K562 (cell line): ENCODE measurements around the gene HDAC7. TPM values are rescaled to one million over a fixed set of nuclear protein-coding genes. Genes with fewer than 3 reads are reported as not detected.

ENCODE experiments used
- PHF8 ChIP-seq: fragments of 200-600 bp; sonication (generic); IDR thresholded peaks from 2 replicates; pipeline ENCODE4 v1.6.1; 2012; ENCODE audit warnings: mixed run types, mild to moderate bottlenecking, inconsistent platforms, low read length, moderate library complexity, borderline replicate concordance
- PRMT5 ChIP-seq: sonication (generic); formaldehyde crosslinking; IDR thresholded peaks from 2 replicates; pipeline ENCODE4 v1.5.0; 2020; ENCODE audit warnings: missing genetic modification reagents
- RBFOX2 ChIP-seq: fragments of 200-400 bp; formaldehyde crosslinking; IDR thresholded peaks from 2 replicates; pipeline ENCODE4 v1.6.1; 2017; ENCODE audit warnings: low read depth, mild to moderate bottlenecking, low read length, moderate library complexity
- ZBTB7A ChIP-seq: IDR thresholded peaks from 2 replicates; pipeline ENCODE4 v1.6.1; 2011; ENCODE audit warnings: low read depth, mild to moderate bottlenecking, low read length, moderate library complexity, borderline replicate concordance; ENCODE audit not compliant: control insufficient read depth
- ZNF639 ChIP-seq, 2 experiments: fragments of 200-800 bp in 1 of 2; sonication (Bioruptor generic) in 1 of 2; sonication (generic) in 1 of 2; formaldehyde crosslinking in 1 of 2; IDR thresholded peaks in 1 of 2; conservative IDR thresholded peaks in 1 of 2; 2 replicates each; pipeline versions ENCODE4 v1.5.0 to v1.6.1; 2016 to 2020; ENCODE audit warnings: missing compliant biosample characterization in 1 of 2, missing genetic modification characterization in 1 of 2, missing genetic modification reagents in 1 of 2
- polyA plus RNA-seq, 8 experiments: library from polyadenylated mRNA; depleted of rRNA in 4 of 8; stranded (reverse) in 5 of 8; unstranded in 3 of 8; fragments of >200 nt; fragmentation: Nextera tagmentation in 2 of 8; fragmentation: Illumina TruSeq in 1 of 8; extraction: Ambion mirVana in 2 of 8; extraction: Trizol in 1 of 8; gene quantifications; 2 replicates each; pipeline versions ENCODE4 v1.2.1 to v1.2.3, GENCODE V29; 2011 to 2014; ENCODE audit warnings: inconsistent platforms in 1 of 8, missing spikeins in 1 of 8
- total RNA-seq, 7 experiments: library from RNA; depleted of rRNA in 6 of 7; stranded (reverse); fragments of >200 nt in 6 of 7; fragmentation: Illumina TruSeq in 2 of 7; extraction: Trizol in 2 of 7; gene quantifications; 2 replicates each; pipeline versions ENCODE4 v1.2.1 to v1.2.3, GENCODE V29; 2011 to 2021; ENCODE audit warnings: low replicate concordance in 1 of 7
- TF ChIP-seq, protein P1 (sequence below): fragments of 250-450 bp; sonication (Bioruptor Pico); IDR thresholded peaks from 2 replicates; pipeline ENCODE4 v1.8.0; 2022; ENCODE audit warnings: moderate library complexity, mild to moderate bottlenecking, inconsistent platforms
- TF ChIP-seq, protein P2 (sequence below): sonication (generic); formaldehyde crosslinking; IDR thresholded peaks from 2 replicates; pipeline ENCODE4 v1.8.0; 2022; ENCODE audit warnings: missing genetic modification reagents, mild to moderate bottlenecking, moderate library complexity, borderline replicate concordance

The HDAC7 gene
- total and polyA plus RNA-seq, 9 of the 15 experiments (the other 6 are each of a cell fraction or from before 2014, with no cell fraction given), result 2.5 to 129 (median 31.1) TPM

DNA sequence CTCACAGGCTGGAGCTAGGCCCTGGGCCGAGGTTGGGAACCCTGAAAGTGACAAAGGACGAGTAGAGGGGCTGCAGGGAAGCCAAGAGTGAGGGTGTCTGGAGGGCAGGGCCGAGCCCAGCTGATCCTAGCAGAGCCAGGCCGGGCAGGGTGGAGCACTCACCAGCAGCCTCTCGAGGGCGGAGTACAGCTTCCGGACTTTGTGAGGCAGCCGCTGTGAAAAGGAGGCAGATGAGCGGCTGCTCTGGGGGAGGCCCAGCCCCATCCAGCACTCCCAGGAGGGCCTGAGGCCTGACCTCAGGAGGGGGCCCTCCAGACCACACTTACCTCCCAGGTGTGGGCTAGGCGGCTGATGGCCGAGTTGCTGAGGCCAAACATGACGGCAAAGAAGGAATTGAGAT, 79.7 kb downstream of the HDAC7 start (continued):
- TF ChIP-seq, protein P1, sequence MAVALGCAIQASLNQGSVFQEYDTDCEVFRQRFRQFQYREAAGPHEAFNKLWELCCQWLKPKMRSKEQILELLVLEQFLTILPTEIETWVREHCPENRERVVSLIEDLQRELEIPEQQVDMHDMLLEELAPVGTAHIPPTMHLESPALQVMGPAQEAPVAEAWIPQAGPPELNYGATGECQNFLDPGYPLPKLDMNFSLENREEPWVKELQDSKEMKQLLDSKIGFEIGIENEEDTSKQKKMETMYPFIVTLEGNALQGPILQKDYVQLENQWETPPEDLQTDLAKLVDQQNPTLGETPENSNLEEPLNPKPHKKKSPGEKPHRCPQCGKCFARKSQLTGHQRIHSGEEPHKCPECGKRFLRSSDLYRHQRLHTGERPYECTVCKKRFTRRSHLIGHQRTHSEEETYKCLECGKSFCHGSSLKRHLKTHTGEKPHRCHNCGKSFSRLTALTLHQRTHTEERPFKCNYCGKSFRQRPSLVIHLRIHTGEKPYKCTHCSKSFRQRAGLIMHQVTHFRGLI (CRISPR knock-in tag), result no peak
- TF ChIP-seq, protein P2, sequence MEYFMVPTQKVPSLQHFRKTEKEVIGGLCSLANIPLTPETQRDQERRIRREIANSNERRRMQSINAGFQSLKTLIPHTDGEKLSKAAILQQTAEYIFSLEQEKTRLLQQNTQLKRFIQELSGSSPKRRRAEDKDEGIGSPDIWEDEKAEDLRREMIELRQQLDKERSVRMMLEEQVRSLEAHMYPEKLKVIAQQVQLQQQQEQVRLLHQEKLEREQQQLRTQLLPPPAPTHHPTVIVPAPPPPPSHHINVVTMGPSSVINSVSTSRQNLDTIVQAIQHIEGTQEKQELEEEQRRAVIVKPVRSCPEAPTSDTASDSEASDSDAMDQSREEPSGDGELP (CRISPR knock-in tag), result peak; percentile 67; the same call in 1 of the 2 replicates
- no peak for TF ChIP-seq PHF8
- no peak for TF ChIP-seq PRMT5 (CRISPR knock-in tag)
- no peak for TF ChIP-seq ZNF639 (CRISPR knock-in tag; conservative IDR thresholded peaks at IDR 0.05 in 1 of 2, IDR thresholded peaks at IDR 0.05 in 1 of 2)
- TF ChIP-seq ZBTB7A, result peak; percentile 13; the same call in 1 of the 2 replicates
- peak; percentile 26; the same call in 1 of the 2 replicates for TF ChIP-seq RBFOX2
